CD4-positive, alpha-beta T cell treated with Interleukin-12 subunit alpha and Interleukin-12 subunit beta, for 1 hour (primary cell): ENCODE results near the gene SLC22A7.

Experiments
- DNase-seq: peaks from one replicate; pipeline ENCODE4 v3.0.0-alpha.2; 2020

SLC22A7 gene

GRCh38 chr6:43284991-43285781 lies 12.9 kb upstream of the SLC22A7 start:
- no peak for DNase-seq

- no peak for DNase-seq
These were observed 12.2 kb upstream of the SLC22A7 start for GRCh38 chr6:43285832-43286231.

GRCh38 chr6:43286456-43286979 lies 11.5 kb upstream of the SLC22A7 start:
- no peak for DNase-seq

GRCh38 chr6:43286980-43287716 lies 10.9 kb upstream of the SLC22A7 start:
- no peak for DNase-seq

- no peak for DNase-seq
These were observed 10.1 kb upstream of the SLC22A7 start for GRCh38 chr6:43287717-43288679.

- no peak for DNase-seq
These were observed 7.6 kb upstream of the SLC22A7 start for GRCh38 chr6:43290339-43290904.

GRCh38 chr6:43290905-43291355 lies 7.1 kb upstream of the SLC22A7 start:
- no peak for DNase-seq

GRCh38 chr6:43291708-43292107 lies 6.4 kb upstream of the SLC22A7 start:
- no peak for DNase-seq

GRCh38 chr6:43292341-43292740 lies 5.7 kb upstream of the SLC22A7 start:
- DNase-seq = no peak

GRCh38 chr6:43292763-43293318 lies 5.2 kb upstream of the SLC22A7 start:
- no peak for DNase-seq

GRCh38 chr6:43293698-43294097 lies 4.4 kb upstream of the SLC22A7 start:
- DNase-seq = no peak

GRCh38 chr6:43294536-43294935 lies 3.5 kb upstream of the SLC22A7 start:
- DNase-seq = no peak

- DNase-seq = no peak
These were observed 2.6 kb upstream of the SLC22A7 start for GRCh38 chr6:43295456-43295855.

- DNase-seq = no peak
These were observed 1.1 kb upstream of the SLC22A7 start for GRCh38 chr6:43296780-43297497.

- DNase-seq = no peak
These were observed 691 bp downstream of the SLC22A7 start for GRCh38 chr6:43298565-43299337.

GRCh38 chr6:43299338-43300293 lies 1.6 kb downstream of the SLC22A7 start:
- no peak for DNase-seq

GRCh38 chr6:43301081-43301870 lies 3.2 kb downstream of the SLC22A7 start:
- no peak for DNase-seq

- no peak for DNase-seq
These were observed 4.1 kb downstream of the SLC22A7 start for GRCh38 chr6:43302126-43302525.
